Fibroblast of lung (primary cell): ENCODE measurements around the gene CEP78.

Experiments used
- CTCF ChIP-seq, 2 donors: IDR thresholded peaks in 1 of 2; conservative IDR thresholded peaks in 1 of 2; 1 replicate in 1 of 2; 2 replicates in 1 of 2; pipeline ENCODE4 v1.5.1; 2011 to 2012; ENCODE audit warnings: low read length in 2 of 2, control low read depth in 1 of 2, inconsistent platforms in 1 of 2, low read depth in 1 of 2, mild to moderate bottlenecking in 1 of 2
- EZH2 ChIP-seq: IDR thresholded peaks from 2 replicates; pipeline ENCODE4 v1.5.1; 2012; ENCODE audit warnings: low read length, control low read depth, mild to moderate bottlenecking; ENCODE audit errors: missing control alignments

GRCh38 chr9:78230761-78231160 is 5.1 kb upstream of the CEP78 start:
- no peak for TF ChIP-seq CTCF (conservative IDR thresholded peaks at IDR 0.05 in 1 of 2, IDR thresholded peaks at IDR 0.05 in 1 of 2; ENCODE audit: low read depth in 1 of 2, low read length in 2 of 2)
- TF ChIP-seq EZH2, result no peak
